Nephron progenitor cell (in vitro differentiated cells): ENCODE results near the gene OTUD1.
A peak's percentile ranks its signal among the peaks of the same experiment; 100 is the strongest.

Source experiments
- DNase-seq: peaks from one replicate; pipeline ENCODE4 v3.0.0; 2021
- H3K27ac Mint-ChIP-seq: 2 replicates; pipeline ENCODE4 v1.8.0; 2021; ENCODE audit warnings: mild to moderate bottlenecking, moderate library complexity, mixed read lengths
- H3K27me3 Mint-ChIP-seq: 2 replicates; pipeline ENCODE4 v1.8.0; 2021; ENCODE audit warnings: mild to moderate bottlenecking, low read depth, mixed read lengths; ENCODE audit not compliant: poor library complexity
- H3K36me3 Mint-ChIP-seq: 2 replicates; pipeline ENCODE4 v1.8.0; 2021; ENCODE audit warnings: low read depth, mixed read lengths
- H3K4me1 Mint-ChIP-seq: 2 replicates; pipeline ENCODE4 v1.8.0; 2021; ENCODE audit warnings: mixed read lengths
- H3K4me3 Mint-ChIP-seq: 2 replicates; pipeline ENCODE4 v1.8.0; 2021; ENCODE audit warnings: mild to moderate bottlenecking, moderate library complexity, mixed read lengths
- H3K9me3 Mint-ChIP-seq: 2 replicates; pipeline ENCODE4 v1.8.0; 2021; ENCODE audit warnings: mild to moderate bottlenecking, moderate library complexity, mixed read lengths
- TF ChIP-seq, protein P1 (sequence below): fragments of 200-600 bp; sonication (generic); IDR thresholded peaks from 2 replicates; pipeline ENCODE4 v1.5.0; 2021; ENCODE audit warnings: antibody characterized with exemption

OTUD1 gene

DNA sequence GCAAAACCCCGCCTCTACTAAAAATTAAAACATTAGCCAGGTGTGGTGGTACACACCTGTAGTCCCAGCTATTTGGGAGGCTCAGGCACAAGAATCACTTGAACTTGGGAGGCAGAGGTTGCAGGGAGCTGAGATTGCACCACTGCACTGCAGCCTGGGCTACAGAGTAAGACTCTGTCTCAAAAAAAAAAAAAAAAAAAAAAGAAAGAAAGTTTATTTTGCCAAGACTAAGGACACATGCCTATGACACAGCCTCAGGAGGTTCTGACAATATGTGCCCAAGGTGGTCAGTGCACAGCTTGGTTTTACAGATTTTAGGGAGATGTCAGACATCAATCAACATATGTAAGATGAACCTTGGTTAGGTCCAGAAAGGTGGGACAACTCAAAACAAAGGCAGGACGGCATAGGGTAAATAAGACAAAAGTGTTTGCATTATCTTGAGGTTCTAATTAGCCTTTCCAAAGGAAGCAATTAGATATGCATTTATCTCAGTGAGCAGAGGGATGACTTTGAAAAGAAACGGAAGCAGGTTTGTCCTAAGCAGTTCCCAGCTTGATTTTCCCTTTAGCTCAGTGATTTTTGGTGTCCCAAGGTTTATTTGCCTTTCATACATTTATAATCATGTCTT, 20.7 kb upstream of the OTUD1 start:
- Mint-ChIP-seq H3K36me3 (no peaks in the 10 kb centered on the region), H3K9me3 (no peaks in the 10 kb centered on the region), H3K27ac (no peak overlapping the region), H3K4me1 (peaks cover 4% of the 10 kb centered on the region), H3K27me3 (peaks cover 6% of the 10 kb centered on the region), H3K4me3 (no peak overlapping the region)
- DNase-seq: no peak
- TF ChIP-seq, protein P1, sequence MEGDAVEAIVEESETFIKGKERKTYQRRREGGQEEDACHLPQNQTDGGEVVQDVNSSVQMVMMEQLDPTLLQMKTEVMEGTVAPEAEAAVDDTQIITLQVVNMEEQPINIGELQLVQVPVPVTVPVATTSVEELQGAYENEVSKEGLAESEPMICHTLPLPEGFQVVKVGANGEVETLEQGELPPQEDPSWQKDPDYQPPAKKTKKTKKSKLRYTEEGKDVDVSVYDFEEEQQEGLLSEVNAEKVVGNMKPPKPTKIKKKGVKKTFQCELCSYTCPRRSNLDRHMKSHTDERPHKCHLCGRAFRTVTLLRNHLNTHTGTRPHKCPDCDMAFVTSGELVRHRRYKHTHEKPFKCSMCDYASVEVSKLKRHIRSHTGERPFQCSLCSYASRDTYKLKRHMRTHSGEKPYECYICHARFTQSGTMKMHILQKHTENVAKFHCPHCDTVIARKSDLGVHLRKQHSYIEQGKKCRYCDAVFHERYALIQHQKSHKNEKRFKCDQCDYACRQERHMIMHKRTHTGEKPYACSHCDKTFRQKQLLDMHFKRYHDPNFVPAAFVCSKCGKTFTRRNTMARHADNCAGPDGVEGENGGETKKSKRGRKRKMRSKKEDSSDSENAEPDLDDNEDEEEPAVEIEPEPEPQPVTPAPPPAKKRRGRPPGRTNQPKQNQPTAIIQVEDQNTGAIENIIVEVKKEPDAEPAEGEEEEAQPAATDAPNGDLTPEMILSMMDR: no peak

DNA sequence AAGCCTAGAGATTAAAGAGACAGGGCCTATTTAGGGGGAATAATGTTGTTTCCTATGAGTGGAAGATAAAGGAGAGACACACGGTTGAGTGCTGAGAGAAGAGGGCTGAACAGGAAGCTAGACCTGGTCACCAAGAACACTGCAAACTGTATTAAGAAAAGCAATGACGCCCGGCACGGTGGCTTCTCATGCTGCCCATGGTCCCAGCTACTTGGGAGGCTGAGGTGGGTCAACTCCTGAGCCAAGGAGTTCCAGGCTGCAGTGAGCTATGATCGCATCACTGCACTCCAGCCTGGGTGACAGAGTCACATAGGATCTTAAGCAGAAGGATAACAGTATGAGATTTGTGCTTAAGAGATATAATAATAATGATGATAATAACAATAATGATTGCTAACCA, 19.7 kb upstream of the OTUD1 start:
- peak overlapping the region; percentile 2 for H3K27ac Mint-ChIP-seq
- H3K36me3 Mint-ChIP-seq: no peaks in the 10 kb centered on the region
- H3K27me3 Mint-ChIP-seq: peaks cover 2% of the 10 kb centered on the region
- DNase-seq: no peak
- H3K4me1 Mint-ChIP-seq: peaks cover 4% of the 10 kb centered on the region
- H3K4me3 Mint-ChIP-seq: no peak overlapping the region
- H3K9me3 Mint-ChIP-seq: no peaks in the 10 kb centered on the region
- TF ChIP-seq, protein P1: no peak

DNA sequence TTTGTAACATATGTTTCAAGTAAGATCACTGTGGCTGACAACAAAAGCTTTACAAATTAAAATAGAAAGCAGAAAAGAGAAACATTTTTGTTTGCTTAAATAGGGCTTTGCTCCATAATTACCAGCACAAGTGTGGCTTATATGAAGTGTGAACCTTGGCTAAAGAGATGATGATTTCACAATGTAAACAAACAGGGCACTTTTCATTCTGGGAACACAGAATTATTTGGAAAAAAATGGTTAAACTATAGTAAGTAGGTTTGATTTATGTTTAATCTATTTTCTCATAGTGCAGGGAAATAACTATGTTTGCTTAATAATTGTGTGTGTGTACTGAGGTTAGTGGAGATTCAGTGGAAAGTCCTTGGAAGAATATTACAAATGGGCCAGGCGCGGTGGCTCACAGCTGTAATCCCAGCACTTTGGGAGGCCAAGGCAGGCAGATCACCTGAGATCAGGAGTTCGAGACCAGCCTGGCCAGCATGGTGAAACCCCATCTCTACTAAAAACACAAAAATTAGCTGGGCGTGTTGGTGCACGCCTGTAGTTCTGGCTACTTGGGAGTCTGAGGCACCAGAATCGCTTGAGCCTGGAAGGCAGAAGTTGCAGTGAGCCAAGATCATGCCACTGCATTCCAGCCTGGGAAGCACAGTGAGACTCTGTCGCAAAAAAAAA, 19.1 kb upstream of the OTUD1 start:
- Mint-ChIP-seq H3K4me1 (peaks cover 4% of the 10 kb centered on the region), H3K9me3 (no peaks in the 10 kb centered on the region), H3K4me3 (no peak overlapping the region), H3K27me3 (peaks cover under 1% of the 10 kb centered on the region), H3K36me3 (no peaks in the 10 kb centered on the region), H3K27ac (no peak overlapping the region)
- TF ChIP-seq, protein P1: no peak
- DNase-seq: no peak

DNA sequence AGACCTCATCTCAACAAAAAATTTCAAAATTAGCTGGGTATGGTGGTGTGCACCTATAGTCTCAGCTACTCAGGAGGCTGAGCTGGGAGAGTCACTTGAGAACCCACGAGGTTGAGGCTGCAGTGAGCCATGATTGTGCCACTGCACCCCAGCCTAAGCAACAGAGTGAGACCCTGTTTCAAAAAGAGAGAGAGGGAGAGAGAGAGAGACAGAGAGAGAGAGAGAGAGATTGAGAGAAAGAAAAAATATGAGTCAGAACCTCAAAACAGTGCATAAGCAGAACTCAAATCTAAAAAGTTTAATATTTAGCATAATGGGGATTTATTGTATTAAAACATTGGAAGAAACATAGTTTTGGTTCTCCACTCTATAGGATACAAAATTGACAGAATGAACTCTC, 17.5 kb upstream of the OTUD1 start:
- TF ChIP-seq, protein P1: no peak
- Mint-ChIP-seq H3K4me3 (no peak overlapping the region), H3K27ac (no peak overlapping the region), H3K4me1 (peaks cover 4% of the 10 kb centered on the region), H3K27me3 (no peaks in the 10 kb centered on the region), H3K36me3 (no peaks in the 10 kb centered on the region), H3K9me3 (no peaks in the 10 kb centered on the region)
- no peak for DNase-seq

DNA sequence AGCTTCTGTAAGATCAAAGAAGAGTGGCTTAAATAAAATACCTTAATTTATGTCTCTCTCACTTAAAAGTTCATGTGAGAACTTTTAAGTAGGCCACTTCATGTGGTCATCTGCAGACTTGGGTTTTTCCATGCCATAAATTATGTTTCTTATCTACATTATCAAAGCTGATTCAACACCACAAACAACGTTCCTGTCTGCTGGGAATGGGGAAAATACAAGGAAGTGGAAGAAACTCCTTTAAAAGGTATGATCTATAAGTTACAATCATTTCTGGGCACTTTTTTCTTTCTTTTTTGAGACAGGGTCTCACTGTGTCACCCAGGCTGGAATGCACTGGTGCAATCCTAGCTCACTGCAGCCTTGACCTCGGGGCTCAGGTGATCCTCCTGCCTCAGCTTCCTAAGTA, 16.9 kb upstream of the OTUD1 start:
- no peaks in the 10 kb centered on the region for H3K9me3 Mint-ChIP-seq
- H3K36me3 Mint-ChIP-seq: no peaks in the 10 kb centered on the region
- H3K4me3 Mint-ChIP-seq: no peak overlapping the region
- H3K27me3 Mint-ChIP-seq: no peaks in the 10 kb centered on the region
- DNase-seq: no peak
- H3K27ac Mint-ChIP-seq: no peak overlapping the region
- peaks cover 4% of the 10 kb centered on the region for H3K4me1 Mint-ChIP-seq
- TF ChIP-seq, protein P1: no peak

DNA sequence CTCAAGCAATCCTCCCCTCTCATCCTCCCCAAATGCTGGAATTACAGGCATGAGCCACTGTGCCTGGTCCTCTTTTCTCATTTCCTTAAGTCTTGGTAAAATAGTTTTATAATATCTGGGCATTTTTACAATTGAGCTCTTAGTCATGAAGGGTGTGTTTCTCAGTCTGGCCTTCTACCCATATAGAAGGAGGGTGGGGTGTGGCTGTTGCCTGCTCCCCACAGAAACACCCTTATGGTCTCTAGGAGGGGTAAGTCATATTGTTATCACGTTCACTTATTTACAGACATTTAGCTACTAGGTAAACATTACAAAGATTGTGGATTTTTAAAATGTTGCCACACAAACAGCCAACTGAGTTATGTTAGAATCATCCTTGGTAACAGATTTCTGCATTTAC, 6.7 kb upstream of the OTUD1 start:
- H3K4me1 Mint-ChIP-seq: no peaks in the 10 kb centered on the region
- H3K9me3 Mint-ChIP-seq: no peaks in the 10 kb centered on the region
- no peak overlapping the region for H3K4me3 Mint-ChIP-seq
- no peak overlapping the region for H3K27ac Mint-ChIP-seq
- TF ChIP-seq, protein P1: no peak
- H3K27me3 Mint-ChIP-seq: peaks cover 10% of the 10 kb centered on the region
- no peak for DNase-seq
- no peaks in the 10 kb centered on the region for H3K36me3 Mint-ChIP-seq
